ENCODE data around the gene CYP4F8.

Gene CYP4F8

GRCh38 chr19:15636026-15636425 is 21.0 kb downstream of the CYP4F8 start:
- no peak overlapping the region for H3K9ac ChIP-seq (ENCODE audit: low read depth, low read length, poor library complexity)
- H4K91ac ChIP-seq (ENCODE audit: low read depth, low read length, poor library complexity): no peak overlapping the region
- H3K79me1 ChIP-seq (ENCODE audit: low read depth, low read length): no peaks in the 10 kb centered on the region
- no peak overlapping the region for H3K14ac ChIP-seq (ENCODE audit: low read length)
- H3K4ac ChIP-seq (ENCODE audit: low read length): no peak overlapping the region
- no peak for DNase-seq (ENCODE audit: low spot score)
- H3K4me1 ChIP-seq (ENCODE audit: control insufficient read depth in 2 of 2, insufficient read depth in 1 of 2, low read depth in 1 of 2, low read length in 2 of 2): no peaks in the 10 kb centered on the region
- H2AFZ ChIP-seq (ENCODE audit: low read length): no peak overlapping the region
- H2AK5ac ChIP-seq (ENCODE audit: low read depth, low read length): no peak overlapping the region
- H3K4me3 ChIP-seq (ENCODE audit: low read length in 2 of 2): no peak overlapping the region
- no peak overlapping the region for H3K18ac ChIP-seq (ENCODE audit: low read length)
- H2BK120ac ChIP-seq (ENCODE audit: low read depth, low read length): no peak overlapping the region
- peaks cover 0 to 3% (median 0%) of the 10 kb centered on the region in 3 experiments for H3K27me3 ChIP-seq (ENCODE audit: control insufficient read depth in 3 of 3, insufficient read depth in 3 of 3, low read depth in 1 of 3, low read length in 3 of 3)
- no peak overlapping the region for H3K4me2 ChIP-seq (ENCODE audit: insufficient read depth, low read length, poor library complexity, severe bottlenecking)
- H2BK15ac ChIP-seq (ENCODE audit: low read length): no peak overlapping the region
- no peak overlapping the region for H2BK12ac ChIP-seq (ENCODE audit: low read length)
- H3K27ac ChIP-seq (replicated peaks; ENCODE audit: low read length): no peak overlapping the region
- no peaks in the 10 kb centered on the region for H3K36me3 ChIP-seq (replicated peaks in 1 of 2; ENCODE audit: control insufficient read depth in 2 of 2, insufficient read depth in 2 of 2, low read length in 2 of 2)
- no peak overlapping the region for H2BK5ac ChIP-seq (ENCODE audit: low read length)
- H3K23ac ChIP-seq (ENCODE audit: low read depth, low read length, poor library complexity): no peak overlapping the region
- H4K8ac ChIP-seq (ENCODE audit: low read depth, low read length): no peak overlapping the region
- peaks cover 0 to 36% of the 10 kb centered on the region in 2 donors for H3K9me3 ChIP-seq (replicated peaks in 1 of 2; ENCODE audit: control insufficient read depth in 2 of 2, insufficient read depth in 1 of 2, low read depth in 1 of 2, low read length in 2 of 2)
- WGBS, 2 donors (ENCODE audit: extremely low coverage in 2 of 2, insufficient read length in 2 of 2, insufficient replicate concordance in 1 of 2): no CpG with 5 or more reads among the region's 2 CpGs

- H3K18ac ChIP-seq (ENCODE audit: low read length): no peak overlapping the region
- no peak overlapping the region for H4K91ac ChIP-seq (ENCODE audit: low read depth, low read length, poor library complexity)
- no peak overlapping the region for H3K27ac ChIP-seq (replicated peaks; ENCODE audit: low read length)
- H3K79me1 ChIP-seq (ENCODE audit: low read depth, low read length): no peaks in the 10 kb centered on the region
- H3K4me3 ChIP-seq (ENCODE audit: low read length in 2 of 2): no peak overlapping the region
- no peak overlapping the region for H3K4ac ChIP-seq (ENCODE audit: low read length)
- H3K14ac ChIP-seq (ENCODE audit: low read length): no peak overlapping the region
- H4K8ac ChIP-seq (ENCODE audit: low read depth, low read length): no peak overlapping the region
- H2BK15ac ChIP-seq (ENCODE audit: low read length): no peak overlapping the region
- no peak overlapping the region for H3K23ac ChIP-seq (ENCODE audit: low read depth, low read length, poor library complexity)
- H2AFZ ChIP-seq (ENCODE audit: low read length): no peak overlapping the region
- no peaks in the 10 kb centered on the region for H3K36me3 ChIP-seq (replicated peaks in 1 of 2; ENCODE audit: control insufficient read depth in 2 of 2, insufficient read depth in 2 of 2, low read length in 2 of 2)
- DNase-seq (ENCODE audit: low spot score): no peak
- H3K4me2 ChIP-seq (ENCODE audit: insufficient read depth, low read length, poor library complexity, severe bottlenecking): no peak overlapping the region
- no peak overlapping the region for H2BK120ac ChIP-seq (ENCODE audit: low read depth, low read length)
- peaks cover 0 to 3% (median 0%) of the 10 kb centered on the region in 3 experiments for H3K27me3 ChIP-seq (ENCODE audit: control insufficient read depth in 3 of 3, insufficient read depth in 3 of 3, low read depth in 1 of 3, low read length in 3 of 3)
- peaks cover 0 to 55% of the 10 kb centered on the region in 2 donors for H3K9me3 ChIP-seq (replicated peaks in 1 of 2; ENCODE audit: control insufficient read depth in 2 of 2, insufficient read depth in 1 of 2, low read depth in 1 of 2, low read length in 2 of 2)
- H3K4me1 ChIP-seq (ENCODE audit: control insufficient read depth in 2 of 2, insufficient read depth in 1 of 2, low read depth in 1 of 2, low read length in 2 of 2): no peaks in the 10 kb centered on the region
- H2BK5ac ChIP-seq (ENCODE audit: low read length): no peak overlapping the region
- H2AK5ac ChIP-seq (ENCODE audit: low read depth, low read length): no peak overlapping the region
- no peak overlapping the region for H3K9ac ChIP-seq (ENCODE audit: low read depth, low read length, poor library complexity)
- H2BK12ac ChIP-seq (ENCODE audit: low read length): no peak overlapping the region
Measured at GRCh38 chr19:15639596-15639995, 24.6 kb downstream of the CYP4F8 start.

GRCh38 chr19:15640294-15640903 is 25.4 kb downstream of the CYP4F8 start, which contains the start of gene CYP4F3:
CYP4F3 (plus strand) TSS chr19:15640897; CDS start chr19:15641416, 519 bp downstream.
- Histone ChIP-seq H3K36me3 (replicated peaks in 1 of 2; ENCODE audit: control insufficient read depth in 2 of 2, insufficient read depth in 2 of 2, low read length in 2 of 2) (no peaks in the 10 kb centered on the region), H2AK5ac (ENCODE audit: low read depth, low read length) (no peak within 1 kb of the TSS), H3K9me3 (replicated peaks in 1 of 2; ENCODE audit: control insufficient read depth in 2 of 2, insufficient read depth in 1 of 2, low read depth in 1 of 2, low read length in 2 of 2) (peaks cover 0 to 57% of the 10 kb centered on the region in 2 donors), H3K79me1 (ENCODE audit: low read depth, low read length) (no peaks in the 10 kb centered on the region), H4K91ac (ENCODE audit: low read depth, low read length, poor library complexity) (no peak within 1 kb of the TSS), H3K27ac (replicated peaks; ENCODE audit: low read length) (no peak within 1 kb of the TSS), H3K14ac (ENCODE audit: low read length) (no peak within 1 kb of the TSS), H3K18ac (ENCODE audit: low read length) (no peak within 1 kb of the TSS), H2BK15ac (ENCODE audit: low read length) (no peak within 1 kb of the TSS), H3K4me1 (ENCODE audit: control insufficient read depth in 2 of 2, insufficient read depth in 1 of 2, low read depth in 1 of 2, low read length in 2 of 2) (no peaks in the 10 kb centered on the region), H3K23ac (ENCODE audit: low read depth, low read length, poor library complexity) (peak within 1 kb of the TSS; percentile 73), H2BK12ac (ENCODE audit: low read length) (no peak within 1 kb of the TSS), H3K9ac (ENCODE audit: low read depth, low read length, poor library complexity) (no peak within 1 kb of the TSS), H2BK120ac (ENCODE audit: low read depth, low read length) (no peak within 1 kb of the TSS), H2AFZ (ENCODE audit: low read length) (no peak within 1 kb of the TSS), H3K27me3 (ENCODE audit: control insufficient read depth in 3 of 3, insufficient read depth in 3 of 3, low read depth in 1 of 3, low read length in 3 of 3) (peaks cover 0 to 3% (median 0%) of the 10 kb centered on the region in 3 experiments), H3K4me2 (ENCODE audit: insufficient read depth, low read length, poor library complexity, severe bottlenecking) (no peak within 1 kb of the TSS), H4K8ac (ENCODE audit: low read depth, low read length) (no peak within 1 kb of the TSS), H3K4ac (ENCODE audit: low read length) (no peak within 1 kb of the TSS), H2BK5ac (ENCODE audit: low read length) (no peak within 1 kb of the TSS), H3K4me3 (ENCODE audit: low read length in 2 of 2) (no peak within 1 kb of the TSS)
- no peak for DNase-seq (ENCODE audit: low spot score)
- WGBS, 2 donors (ENCODE audit: extremely low coverage in 2 of 2, insufficient read length in 2 of 2, insufficient replicate concordance in 1 of 2): no CpG with 5 or more reads among the region's 6 CpGs

GRCh38 chr19:15640904-15641597 is 26.0 kb downstream of the CYP4F8 start:
- Histone ChIP-seq H3K9ac (ENCODE audit: low read depth, low read length, poor library complexity) (no peak overlapping the region), H3K27ac (replicated peaks; ENCODE audit: low read length) (no peak overlapping the region), H3K14ac (ENCODE audit: low read length) (no peak overlapping the region), H4K8ac (ENCODE audit: low read depth, low read length) (no peak overlapping the region), H2BK120ac (ENCODE audit: low read depth, low read length) (no peak overlapping the region), H3K23ac (ENCODE audit: low read depth, low read length, poor library complexity) (peak overlapping the region; percentile 73), H2BK15ac (ENCODE audit: low read length) (no peak overlapping the region), H3K27me3 (ENCODE audit: control insufficient read depth in 3 of 3, insufficient read depth in 3 of 3, low read depth in 1 of 3, low read length in 3 of 3) (no peaks in the 10 kb centered on the region), H2AFZ (ENCODE audit: low read length) (no peak overlapping the region), H2AK5ac (ENCODE audit: low read depth, low read length) (no peak overlapping the region), H3K4ac (ENCODE audit: low read length) (no peak overlapping the region), H2BK5ac (ENCODE audit: low read length) (no peak overlapping the region), H3K79me1 (ENCODE audit: low read depth, low read length) (no peaks in the 10 kb centered on the region), H3K36me3 (replicated peaks in 1 of 2; ENCODE audit: control insufficient read depth in 2 of 2, insufficient read depth in 2 of 2, low read length in 2 of 2) (no peaks in the 10 kb centered on the region), H4K91ac (ENCODE audit: low read depth, low read length, poor library complexity) (no peak overlapping the region), H3K4me1 (ENCODE audit: control insufficient read depth in 2 of 2, insufficient read depth in 1 of 2, low read depth in 1 of 2, low read length in 2 of 2) (no peaks in the 10 kb centered on the region), H2BK12ac (ENCODE audit: low read length) (no peak overlapping the region), H3K4me2 (ENCODE audit: insufficient read depth, low read length, poor library complexity, severe bottlenecking) (no peak overlapping the region), H3K4me3 (ENCODE audit: low read length in 2 of 2) (no peak overlapping the region), H3K18ac (ENCODE audit: low read length) (no peak overlapping the region), H3K9me3 (replicated peaks in 1 of 2; ENCODE audit: control insufficient read depth in 2 of 2, insufficient read depth in 1 of 2, low read depth in 1 of 2, low read length in 2 of 2) (peaks cover 0 to 57% of the 10 kb centered on the region in 2 donors)
- DNase-seq (ENCODE audit: low spot score): no peak
- WGBS, 2 donors (ENCODE audit: extremely low coverage in 2 of 2, insufficient read length in 2 of 2, insufficient replicate concordance in 1 of 2): no CpG with 5 or more reads among the region's 12 CpGs
